MM.1S (cell line): ENCODE measurements around the gene STYX.

Experiments used
- CTCF ChIP-seq: fragments of 300-600 bp; sonication (generic); IDR thresholded peaks from 2 replicates; pipeline ENCODE4 v1.5.1; 2016; ENCODE audit warnings: antibody characterized with exemption, low read length, mixed read lengths
- EZH2 ChIP-seq: fragments of 300-600 bp; sonication (generic); optimal IDR thresholded peaks from 2 replicates; pipeline ENCODE3; 2017; ENCODE audit warnings: low read depth, mild to moderate bottlenecking, antibody characterized with exemption, low read length, mixed read lengths
- EZH2phosphoT487 ChIP-seq: fragments of 300-600 bp; sonication (generic); IDR thresholded peaks from 2 replicates; pipeline ENCODE4 v1.6.1; 2018; ENCODE audit warnings: antibody characterized with exemption, low read length

- no peak for TF ChIP-seq CTCF
- TF ChIP-seq EZH2: no peak
- TF ChIP-seq EZH2phosphoT487: no peak
Observed at GRCh38 chr14:52741865-52742264, 11.9 kb downstream of the STYX start.
